H1 (cell line): ENCODE results near the gene SCAMP5. TPM values are rescaled to one million over a fixed set of nuclear protein-coding genes. Genes with fewer than 3 reads are reported as not detected.

Source experiments
- CTCF ChIA-PET: fragments of 300-600 bp; sonication (Branson Sonifier 250); formaldehyde crosslinking; loops from one replicate; lab custom pipeline; 2021; ENCODE audit not compliant: partially characterized antibody; lab: Charles Lee
- POLR2A ChIA-PET: fragments of 300-600 bp; sonication (Branson Sonifier 250); formaldehyde crosslinking; loops from one replicate; lab custom pipeline; 2021; ENCODE audit warnings: inconsistent platforms; ENCODE audit not compliant: partially characterized antibody; lab: Charles Lee
- DNase-seq, 2 experiments: peaks; one replicate each; pipeline versions ENCODE4 v3.0.0 to v3.0.0-alpha.2; 2010 to 2022; ENCODE audit warnings: low spot score in 2 of 2, low read depth in 1 of 2, mixed read lengths in 1 of 2
- FAIRE-seq: peaks from 2 replicates; lab custom pipeline; 2011; peaks lifted over from hg19 to GRCh38; lab: Jason Lieb, UNC
- H2AFZ ChIP-seq: 2 replicates; pipeline ENCODE4 v1.8.1; 2012; ENCODE audit warnings: low read length, inconsistent platforms
- H2AK5ac ChIP-seq: 2 replicates; pipeline ENCODE4 v1.6.1; 2013; ENCODE audit warnings: low read depth, low read length
- H2BK120ac ChIP-seq: replicated peaks from 2 replicates; pipeline ENCODE3; 2013; ENCODE audit warnings: low read depth, low read length, inconsistent platforms
- H2BK12ac ChIP-seq: 2 replicates; pipeline ENCODE4 v1.6.1; 2013; ENCODE audit warnings: low read depth, low read length
- H2BK15ac ChIP-seq: 2 replicates; pipeline ENCODE4 v1.6.1; 2013; ENCODE audit warnings: low read length
- H2BK20ac ChIP-seq: 2 replicates; pipeline ENCODE4 v1.6.1; 2013; ENCODE audit warnings: low read length
- H2BK5ac ChIP-seq: 2 replicates; pipeline ENCODE4 v1.6.1; 2013; ENCODE audit warnings: low read depth, low read length
- H3K14ac ChIP-seq: 2 replicates; pipeline ENCODE4 v1.6.1; 2013; ENCODE audit warnings: inconsistent platforms; ENCODE audit not compliant: insufficient read length
- H3K18ac ChIP-seq: 2 replicates; pipeline ENCODE4 v1.6.1; 2013; ENCODE audit warnings: low read length; ENCODE audit errors: extremely low read depth
- H3K23ac ChIP-seq: 2 replicates; pipeline ENCODE4 v1.6.1; 2013; ENCODE audit warnings: inconsistent platforms; ENCODE audit not compliant: insufficient read length
- H3K23me2 ChIP-seq: 2 replicates; pipeline ENCODE4 v1.6.1; 2013; ENCODE audit warnings: low read depth, low read length
- H3K27ac ChIP-seq: 2 replicates; pipeline ENCODE4 v1.6.1; 2011; ENCODE audit warnings: low read depth, low read length, inconsistent platforms
- H3K27me3 ChIP-seq, 4 experiments: replicated peaks in 1 of 4; 1 replicate in 1 of 4; 2 replicates in 3 of 4; pipeline versions ENCODE4 v1.6.1 to v1.8.1; 2011 to 2013; ENCODE audit warnings: low read length in 3 of 4, mild to moderate bottlenecking in 3 of 4, inconsistent platforms in 2 of 4, mixed read lengths in 2 of 4, moderate library complexity in 1 of 4; ENCODE audit not compliant: control insufficient read depth in 3 of 4, insufficient read depth in 3 of 4; ENCODE audit errors: extremely low read depth in 1 of 4
- H3K36me3 ChIP-seq, 4 experiments: 2 replicates each; pipeline versions ENCODE4 v1.6.1 to v1.8.1; 2011 to 2013; ENCODE audit warnings: mild to moderate bottlenecking in 4 of 4, low read length in 3 of 4, moderate library complexity in 2 of 4, control low read depth in 1 of 4, inconsistent platforms in 1 of 4; ENCODE audit not compliant: insufficient read depth in 4 of 4, control insufficient read depth in 2 of 4
- H3K4ac ChIP-seq: replicated peaks from 2 replicates; pipeline ENCODE3; 2013; ENCODE audit warnings: low read length, low read depth, mixed read lengths, inconsistent platforms; ENCODE audit not compliant: insufficient read length
- H3K4me1 ChIP-seq, 4 experiments: replicated peaks in 1 of 4; 1 replicate in 1 of 4; 2 replicates in 3 of 4; pipeline versions ENCODE4 v1.6.1 to v1.8.1; 2011 to 2013; ENCODE audit warnings: low read length in 3 of 4, inconsistent platforms in 2 of 4, mixed read lengths in 1 of 4; ENCODE audit not compliant: insufficient read depth in 4 of 4, control insufficient read depth in 3 of 4
- H3K4me2 ChIP-seq, 2 experiments: 2 replicates each; pipeline versions ENCODE4 v1.6.1 to v1.8.1; 2011 to 2013; ENCODE audit warnings: low read depth in 2 of 2, low read length in 2 of 2, control low read depth in 1 of 2, inconsistent platforms in 1 of 2, mild to moderate bottlenecking in 1 of 2; ENCODE audit not compliant: insufficient read depth in 1 of 2
- H3K4me3 ChIP-seq, 4 experiments: fragments of 200-600, 300-600 bp in 1 of 4; sonication (generic), shearing (Covaris generic), sonication (Bioruptor Twin) in 1 of 4; 2 replicates each; pipeline versions ENCODE4 v1.5.1 to v1.8.1; 2011 to 2016; ENCODE audit warnings: low read length in 4 of 4, low read depth in 3 of 4, control low read depth in 2 of 4, inconsistent platforms in 2 of 4, mild to moderate bottlenecking in 2 of 4, mixed read lengths in 1 of 4, moderate library complexity in 1 of 4; ENCODE audit not compliant: insufficient read depth in 2 of 4; ENCODE audit errors: extremely low read depth in 1 of 4
- H3K56ac ChIP-seq: replicated peaks from 2 replicates; pipeline ENCODE3; 2013; ENCODE audit warnings: low read depth, mild to moderate bottlenecking, mixed read lengths, low read length, inconsistent platforms; ENCODE audit not compliant: insufficient read length
- H3K79me1 ChIP-seq: 2 replicates; pipeline ENCODE4 v1.6.1; 2013; ENCODE audit warnings: low read depth, low read length, control low read depth
- H3K79me2 ChIP-seq, 2 experiments: 2 replicates each; pipeline versions ENCODE4 v1.6.1 to v1.8.1; 2012 to 2013; ENCODE audit warnings: low read length in 2 of 2, mild to moderate bottlenecking in 2 of 2, inconsistent platforms in 1 of 2; ENCODE audit not compliant: insufficient read depth in 2 of 2, control insufficient read depth in 1 of 2
- H3K9ac ChIP-seq, 4 experiments: replicated peaks in 1 of 4; 1 replicate in 1 of 4; 2 replicates in 3 of 4; pipeline versions ENCODE4 v1.6.1 to v1.8.1; 2011 to 2013; ENCODE audit warnings: low read depth in 3 of 4, low read length in 3 of 4, control low read depth in 2 of 4, mild to moderate bottlenecking in 2 of 4, moderate library complexity in 2 of 4, inconsistent platforms in 1 of 4; ENCODE audit errors: extremely low read depth in 1 of 4
- H3K9me3 ChIP-seq, 2 experiments: 2 replicates each; pipeline versions ENCODE4 v1.6.1 to v1.8.1; 2012 to 2013; ENCODE audit warnings: mild to moderate bottlenecking in 2 of 2, moderate library complexity in 2 of 2, control low read depth in 1 of 2, inconsistent platforms in 1 of 2, low read depth in 1 of 2, low read length in 1 of 2, mixed read lengths in 1 of 2; ENCODE audit not compliant: insufficient read depth in 2 of 2
- H4K20me1 ChIP-seq, 2 experiments: replicated peaks in 1 of 2; 2 replicates each; pipeline versions ENCODE3 to v1.8.1; 2011 to 2013; ENCODE audit warnings: inconsistent platforms in 2 of 2, low read length in 2 of 2, mild to moderate bottlenecking in 1 of 2; ENCODE audit not compliant: insufficient read depth in 2 of 2, control insufficient read depth in 1 of 2
- H4K5ac ChIP-seq: 2 replicates; pipeline ENCODE4 v1.6.1; 2013; ENCODE audit warnings: low read length, low read depth, mixed read lengths, inconsistent platforms; ENCODE audit not compliant: insufficient read length
- H4K8ac ChIP-seq: 2 replicates; pipeline ENCODE4 v1.8.0; 2013; ENCODE audit warnings: mild to moderate bottlenecking, moderate library complexity, low read length, inconsistent platforms; ENCODE audit not compliant: insufficient read depth; ENCODE audit errors: extremely low read depth
- H4K91ac ChIP-seq: replicated peaks from 2 replicates; pipeline ENCODE3; 2013; ENCODE audit warnings: low read length, mixed read lengths, inconsistent platforms; ENCODE audit not compliant: insufficient read length
- ASH2L ChIP-seq: fragments of 200-600, 300-600 bp; sonication (generic); IDR thresholded peaks from one replicate; pipeline ENCODE4 v1.7.1; 2017; ENCODE audit warnings: low read length
- JUN ChIP-seq: IDR thresholded peaks from 2 replicates; pipeline ENCODE4 v1.6.1; 2011; ENCODE audit warnings: low read depth, mild to moderate bottlenecking, improper control_type of control experiment, low read length
- JUND ChIP-seq: IDR thresholded peaks from 2 replicates; pipeline ENCODE4 v1.6.1; 2011; ENCODE audit warnings: mild to moderate bottlenecking, improper control_type of control experiment, low read length
- KDM1A ChIP-seq: fragments of 200-600, 300-600 bp; sonication (generic); IDR thresholded peaks from 2 replicates; pipeline ENCODE4 v1.7.1; 2016; ENCODE audit warnings: mild to moderate bottlenecking, low read length, borderline replicate concordance
- KDM4A ChIP-seq: IDR thresholded peaks from one replicate; pipeline ENCODE4 v1.7.1; 2012; ENCODE audit warnings: low read depth, mild to moderate bottlenecking, moderate library complexity, low read length, inconsistent platforms; ENCODE audit not compliant: severe bottlenecking
- KDM5A ChIP-seq: fragments of 200-600 bp; IDR thresholded peaks from 2 replicates; pipeline ENCODE4 v1.7.1; 2012; ENCODE audit warnings: mild to moderate bottlenecking, low read length, inconsistent platforms, mixed read lengths
- MAFK ChIP-seq: IDR thresholded peaks from 2 replicates; pipeline ENCODE4 v1.6.1; 2012; ENCODE audit warnings: low read depth, mild to moderate bottlenecking, improper control_type of control experiment, low read length
- NRF1 ChIP-seq: IDR thresholded peaks from 2 replicates; pipeline ENCODE4 v1.6.1; 2011; ENCODE audit warnings: mild to moderate bottlenecking, low read depth, low read length, improper control_type of control experiment
- PHF8 ChIP-seq: fragments of 200-600 bp; sonication (generic); conservative IDR thresholded peaks from 2 replicates; pipeline ENCODE4 v1.7.1; 2012; ENCODE audit warnings: low read depth, mild to moderate bottlenecking, inconsistent platforms, low read length, moderate library complexity
- POLR2AphosphoS5 ChIP-seq: IDR thresholded peaks from 2 replicates; pipeline ENCODE4 v1.6.1; 2011; ENCODE audit warnings: low read depth, low read length
- RAD21 ChIP-seq, 2 experiments: IDR thresholded peaks in 1 of 2; conservative IDR thresholded peaks in 1 of 2; 2 replicates each; pipeline ENCODE4 v1.6.1; 2011; ENCODE audit warnings: low read depth in 2 of 2, low read length in 2 of 2, improper control_type of control experiment in 1 of 2, inconsistent platforms in 1 of 2, mild to moderate bottlenecking in 1 of 2, moderate library complexity in 1 of 2
- WGBS, 2 experiments: shearing (Covaris generic) in 1 of 2; methylation state at CpG; one replicate each; pipeline versions ENCODE4 v1.1.6 to v1.1.7; 2013 to 2015; ENCODE audit warnings: low lambda C conversion rate in 2 of 2, mixed read lengths in 2 of 2, inconsistent platforms in 1 of 2, low coverage in 1 of 2, missing lambda C conversion rate in 1 of 2; ENCODE audit not compliant: insufficient replicate concordance in 2 of 2, insufficient coverage in 1 of 2, insufficient read length in 1 of 2; ENCODE audit errors: extremely low coverage in 1 of 2, missing lambda C conversion rate in 1 of 2; 5-methylcytosine and 5-hydroxymethylcytosine counted together
- polyA plus RNA-seq, 7 experiments: library from polyadenylated mRNA; depleted of rRNA in 3 of 7; stranded (reverse) in 5 of 7; unstranded in 2 of 7; fragments of >200 nt in 5 of 7; fragments of 200-250 nt in 2 of 7; gene quantifications; 1 replicate in 5 of 7; 2 replicates in 1 of 7; 4 replicates in 1 of 7; pipeline versions ENCODE4 v1.2.1 to v1.2.3, GENCODE V29; 2011 to 2013; ENCODE audit warnings: missing spikeins in 2 of 7, mixed read lengths in 2 of 7
- total RNA-seq: library from RNA; stranded (reverse); fragmentation: NEBNext Ultra II Directional; extraction: Animal tissue kit (Norgen Biotek cat#: 25700); gene quantifications from 2 replicates; pipeline ENCODE4 v1.2.1, GENCODE V29; 2021
- TF ChIP-seq, protein P1 (sequence below): IDR thresholded peaks from 2 replicates; pipeline ENCODE4 v1.6.1; 2011; ENCODE audit warnings: low read depth, mild to moderate bottlenecking, low read length; ENCODE audit not compliant: insufficient read depth
- TF ChIP-seq, protein P2 (sequence below): IDR thresholded peaks from 2 replicates; pipeline ENCODE4 v1.6.1; 2012; ENCODE audit warnings: inconsistent platforms

Gene SCAMP5
- total and polyA plus RNA-seq, 2 of the 8 experiments (the other 6 are each of a cell fraction or from before 2014, with no cell fraction given), result 55.4 to 94.7 TPM

DNA sequence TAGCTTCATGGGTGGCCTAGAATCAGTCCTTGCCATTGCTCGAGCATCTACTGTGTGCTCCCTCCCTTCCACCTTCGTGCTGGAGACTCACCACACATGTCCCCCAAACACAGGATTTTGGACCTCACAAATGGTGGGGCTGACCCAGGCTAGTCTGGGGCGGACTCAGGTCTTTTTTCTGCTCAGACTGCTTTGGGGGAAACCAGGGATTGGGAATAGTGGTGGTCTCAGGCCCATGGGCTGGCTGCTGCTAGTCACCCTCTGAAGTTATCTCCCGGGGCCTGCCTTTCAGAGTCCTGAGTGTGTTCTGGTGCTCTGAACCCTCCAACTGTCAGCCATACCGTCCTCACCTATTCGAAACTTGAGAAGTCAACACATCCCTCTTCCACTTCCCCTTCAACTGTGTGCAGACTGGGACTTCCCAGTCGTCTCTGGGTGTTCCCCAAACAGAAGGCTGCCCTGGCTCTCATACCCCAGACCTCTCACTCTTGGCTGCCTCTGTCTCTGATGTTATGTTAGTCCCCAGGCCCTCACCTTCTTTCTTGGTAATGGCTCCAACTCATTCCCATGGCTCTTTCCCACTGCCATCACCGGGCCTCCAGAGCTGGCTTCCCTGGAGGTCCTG lies 74.0 kb downstream of the SCAMP5 start:
- no peak overlapping the region for H3K9ac ChIP-seq
- DNase-seq, result no peak
- TF ChIP-seq KDM4A, result no peak
- TF ChIP-seq, protein P1, sequence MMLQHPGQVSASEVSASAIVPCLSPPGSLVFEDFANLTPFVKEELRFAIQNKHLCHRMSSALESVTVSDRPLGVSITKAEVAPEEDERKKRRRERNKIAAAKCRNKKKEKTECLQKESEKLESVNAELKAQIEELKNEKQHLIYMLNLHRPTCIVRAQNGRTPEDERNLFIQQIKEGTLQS, result no peak
- TF ChIP-seq RAD21 (IDR thresholded peaks at IDR 0.05 in 1 of 2, conservative IDR thresholded peaks at IDR 0.05 in 1 of 2; ENCODE audit: low read depth in 2 of 2, low read length in 2 of 2), result no peak
- no peak for TF ChIP-seq POLR2AphosphoS5
- no peak for TF ChIP-seq MAFK
- TF ChIP-seq, protein P2, sequence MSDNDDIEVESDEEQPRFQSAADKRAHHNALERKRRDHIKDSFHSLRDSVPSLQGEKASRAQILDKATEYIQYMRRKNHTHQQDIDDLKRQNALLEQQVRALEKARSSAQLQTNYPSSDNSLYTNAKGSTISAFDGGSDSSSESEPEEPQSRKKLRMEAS, result no peak
- no peak for TF ChIP-seq KDM1A
- TF ChIP-seq JUND, result no peak
- no peak for TF ChIP-seq JUN
- TF ChIP-seq NRF1, result no peak
- no peak for TF ChIP-seq KDM5A
- TF ChIP-seq ASH2L, result no peak
- no peak for TF ChIP-seq PHF8

More for the DNA sequence above, 74.0 kb downstream of the SCAMP5 start:
- Histone ChIP-seq H3K27me3 (no peaks in the 10 kb centered on the region; a peak in 1 of 7 replicates), H3K14ac (no peak overlapping the region), H2BK20ac (no peak overlapping the region), H3K4me1 (no peaks in the 10 kb centered on the region; a peak in 1 of 7 replicates), H3K4ac (no peak overlapping the region), H3K56ac (no peak overlapping the region), H2BK120ac (no peak overlapping the region), H4K91ac (no peak overlapping the region), H3K18ac (no peak overlapping the region), H3K79me2 (no peaks in the 10 kb centered on the region), H3K23me2 (no peaks in the 10 kb centered on the region), H4K5ac (no peak overlapping the region), H3K9me3 (peaks cover 0 to 7% of the 10 kb centered on the region in 2 experiments; a peak in 2 of 4 replicates), H3K23ac (no peak overlapping the region), H3K4me3 (no peak overlapping the region), H3K4me2 (no peak overlapping the region), H3K79me1 (no peaks in the 10 kb centered on the region), H4K8ac (no peak overlapping the region), H3K27ac (no peak overlapping the region), H2BK15ac (no peak overlapping the region), H2BK12ac (no peak overlapping the region), H3K36me3 (no peaks in the 10 kb centered on the region), H4K20me1 (no peaks in the 10 kb centered on the region), H2BK5ac (no peak overlapping the region), H2AFZ (no peak overlapping the region), H2AK5ac (no peak overlapping the region)
- CTCF ChIA-PET, result no interaction called here
- 81% methylated on average over 7 of the region's 8 CpGs; no CpG with 5 or more reads in 1 of the 2 experiments for WGBS, 2 experiments
- no peak for FAIRE-seq
- POLR2A ChIA-PET, result no interaction called here
